MM.1S (cell line): ENCODE results near the gene AUTS2.

Experiments
- EZH2phosphoT487 ChIP-seq: fragments of 300-600 bp; sonication (generic); IDR thresholded peaks from 2 replicates; pipeline ENCODE4 v1.6.1; 2018; ENCODE audit warnings: antibody characterized with exemption, low read length
- TF ChIP-seq, protein P1 (sequence below): fragments of 300-600 bp; sonication (generic); IDR thresholded peaks from 2 replicates; pipeline ENCODE4 v1.5.1; 2016; ENCODE audit warnings: antibody characterized with exemption, low read length, mixed read lengths

GRCh38 chr7:70570029-70570428 is 971.8 kb downstream of the AUTS2 start:
- TF ChIP-seq, protein P1, sequence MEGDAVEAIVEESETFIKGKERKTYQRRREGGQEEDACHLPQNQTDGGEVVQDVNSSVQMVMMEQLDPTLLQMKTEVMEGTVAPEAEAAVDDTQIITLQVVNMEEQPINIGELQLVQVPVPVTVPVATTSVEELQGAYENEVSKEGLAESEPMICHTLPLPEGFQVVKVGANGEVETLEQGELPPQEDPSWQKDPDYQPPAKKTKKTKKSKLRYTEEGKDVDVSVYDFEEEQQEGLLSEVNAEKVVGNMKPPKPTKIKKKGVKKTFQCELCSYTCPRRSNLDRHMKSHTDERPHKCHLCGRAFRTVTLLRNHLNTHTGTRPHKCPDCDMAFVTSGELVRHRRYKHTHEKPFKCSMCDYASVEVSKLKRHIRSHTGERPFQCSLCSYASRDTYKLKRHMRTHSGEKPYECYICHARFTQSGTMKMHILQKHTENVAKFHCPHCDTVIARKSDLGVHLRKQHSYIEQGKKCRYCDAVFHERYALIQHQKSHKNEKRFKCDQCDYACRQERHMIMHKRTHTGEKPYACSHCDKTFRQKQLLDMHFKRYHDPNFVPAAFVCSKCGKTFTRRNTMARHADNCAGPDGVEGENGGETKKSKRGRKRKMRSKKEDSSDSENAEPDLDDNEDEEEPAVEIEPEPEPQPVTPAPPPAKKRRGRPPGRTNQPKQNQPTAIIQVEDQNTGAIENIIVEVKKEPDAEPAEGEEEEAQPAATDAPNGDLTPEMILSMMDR: no peak
- TF ChIP-seq EZH2phosphoT487: no peak
